ENCODE measurements around the gene NDUFA3.

NDUFA3 gene

GRCh38 chr19:54102421-54103169 is at the start of gene NDUFA3:
Gene NDUFA3 (plus strand): TSS chr19:54102855. CDS start chr19:54102879, 24 bp downstream.
- DNase-seq (ENCODE audit: low read depth) = peak; percentile 95
- TF ChIP-seq CTCF (IDR thresholded peaks at IDR 0.05; ENCODE audit: low read depth, low read length, missing control alignments) = no peak
- in situ Hi-C loops (cut with HindIII; ENCODE audit: low sequenced_read_pairs) = no loop called here
- H3K4me3 ChIP-seq (ENCODE audit: low read depth, low read length) = peak within 1 kb of the TSS; percentile 99

GRCh38 chr19:54062643-54063042 is 40.0 kb upstream of the NDUFA3 start:
- no peak for DNase-seq (ENCODE audit: low read depth)
- H3K4me3 ChIP-seq (ENCODE audit: low read depth, low read length) = no peak overlapping the region
- in situ Hi-C loops (cut with HindIII; ENCODE audit: low sequenced_read_pairs) = no loop called here
- no peak for TF ChIP-seq CTCF (IDR thresholded peaks at IDR 0.05; ENCODE audit: low read depth, low read length, missing control alignments)

GRCh38 chr19:54063350-54064116 is 39.1 kb upstream of the NDUFA3 start, which contains the start of gene VSTM1:
Gene VSTM1 (minus strand): TSS chr19:54063897. CDS start chr19:54063777, 120 bp downstream.
- DNase-seq (ENCODE audit: low read depth) = no peak
- in situ Hi-C loops (cut with HindIII; ENCODE audit: low sequenced_read_pairs) = no loop called here
- no peak for TF ChIP-seq CTCF (IDR thresholded peaks at IDR 0.05; ENCODE audit: low read depth, low read length, missing control alignments)
- H3K4me3 ChIP-seq (ENCODE audit: low read depth, low read length) = no peak within 1 kb of the TSS

- in situ Hi-C loops (cut with HindIII; ENCODE audit: low sequenced_read_pairs) = no loop called here
- no peak overlapping the region for H3K4me3 ChIP-seq (ENCODE audit: low read depth, low read length)
- no peak for DNase-seq (ENCODE audit: low read depth)
- TF ChIP-seq CTCF (IDR thresholded peaks at IDR 0.05; ENCODE audit: low read depth, low read length, missing control alignments) = no peak
Observed at GRCh38 chr19:54069470-54069869, 33.2 kb upstream of the NDUFA3 start.

- TF ChIP-seq CTCF (IDR thresholded peaks at IDR 0.05; ENCODE audit: low read depth, low read length, missing control alignments) = no peak
- in situ Hi-C loops (cut with HindIII; ENCODE audit: low sequenced_read_pairs) = no loop called here
- no peak for DNase-seq (ENCODE audit: low read depth)
Observed at GRCh38 chr19:54073829-54074228, 28.8 kb upstream of the NDUFA3 start.

GRCh38 chr19:54074851-54075250 is 27.8 kb upstream of the NDUFA3 start:
- in situ Hi-C loops (cut with HindIII; ENCODE audit: low sequenced_read_pairs) = no loop called here
- no peak for TF ChIP-seq CTCF (IDR thresholded peaks at IDR 0.05; ENCODE audit: low read depth, low read length, missing control alignments)
- no peak for DNase-seq (ENCODE audit: low read depth)
- H3K4me3 ChIP-seq (ENCODE audit: low read depth, low read length) = no peak overlapping the region

More at GRCh38 chr19:54073829-54074228, 28.8 kb upstream of the NDUFA3 start:
- H3K4me3 ChIP-seq (ENCODE audit: low read depth, low read length) = no peak overlapping the region

Data from astrocyte of the cerebellum (primary cell).